ENCODE measurements around the gene RSRC1. TPM values are rescaled to one million over a fixed set of nuclear protein-coding genes. Genes with fewer than 3 reads are reported as not detected.

RSRC1 gene
- total RNA-seq, 2 donors from 2014 or later = 28.5 to 32.0 TPM

- no peaks in the 10 kb centered on the region for H3K27me3 ChIP-seq
These were observed 75.8 kb downstream of the RSRC1 start for GRCh38 chr3:158185711-158186110.

GRCh38 chr3:158200955-158201354, 91.1 kb downstream of the RSRC1 start:
- no peak for TF ChIP-seq CTCF (IDR thresholded peaks at IDR 0.05)
- no peaks in the 10 kb centered on the region for H3K27me3 ChIP-seq
- H3K4me3 ChIP-seq = no peak overlapping the region
- H3K4me1 ChIP-seq = no peaks in the 10 kb centered on the region
- no peak for DNase-seq
- H3K9me3 ChIP-seq = no peaks in the 10 kb centered on the region
- H3K9ac ChIP-seq (ENCODE audit: low read depth in 2 of 2, low read length in 2 of 2) = no peak overlapping the region
- H3K36me3 ChIP-seq = no peaks in the 10 kb centered on the region
- intact Hi-C loops (cut with DNase I) = no loop called here
- H3K27ac ChIP-seq = no peak overlapping the region

More at GRCh38 chr3:158185711-158186110, 75.8 kb downstream of the RSRC1 start:
- Histone ChIP-seq H3K27ac (no peak overlapping the region), H3K9ac (ENCODE audit: low read depth in 2 of 2, low read length in 2 of 2) (no peak overlapping the region), H3K36me3 (no peaks in the 10 kb centered on the region), H3K4me3 (no peak overlapping the region), H3K4me1 (no peaks in the 10 kb centered on the region), H3K9me3 (no peaks in the 10 kb centered on the region)
- no peak for TF ChIP-seq CTCF (IDR thresholded peaks at IDR 0.05)
- no peak for DNase-seq
- intact Hi-C loops (cut with DNase I) = no loop called here

- TF ChIP-seq CTCF (IDR thresholded peaks at IDR 0.05) = no peak
- no peak for DNase-seq
- no peaks in the 10 kb centered on the region for H3K36me3 ChIP-seq
- no peaks in the 10 kb centered on the region for H3K4me1 ChIP-seq
- H3K9me3 ChIP-seq = no peaks in the 10 kb centered on the region
- H3K27me3 ChIP-seq = no peaks in the 10 kb centered on the region
- no peak overlapping the region for H3K27ac ChIP-seq
- H3K9ac ChIP-seq (ENCODE audit: low read depth in 2 of 2, low read length in 2 of 2) = no peak overlapping the region
- intact Hi-C loops (cut with DNase I) = no loop called here
- H3K4me3 ChIP-seq = no peak overlapping the region
These were observed 95.4 kb downstream of the RSRC1 start for GRCh38 chr3:158205324-158205723.

- no peak for DNase-seq
- no peaks in the 10 kb centered on the region for H3K27me3 ChIP-seq
- no peak overlapping the region for H3K4me3 ChIP-seq
- no peak overlapping the region for H3K9ac ChIP-seq (ENCODE audit: low read depth in 2 of 2, low read length in 2 of 2)
- H3K9me3 ChIP-seq = no peaks in the 10 kb centered on the region
- no peaks in the 10 kb centered on the region for H3K36me3 ChIP-seq
- TF ChIP-seq CTCF (IDR thresholded peaks at IDR 0.05) = no peak
- H3K4me1 ChIP-seq = no peaks in the 10 kb centered on the region
- H3K27ac ChIP-seq = no peak overlapping the region
- intact Hi-C loops (cut with DNase I) = no loop called here
These were observed 96.1 kb downstream of the RSRC1 start for GRCh38 chr3:158205994-158206393.

GRCh38 chr3:158210067-158210466, 100.2 kb downstream of the RSRC1 start:
- no peak overlapping the region for H3K27ac ChIP-seq
- intact Hi-C loops (cut with DNase I) = no loop called here
- no peak for DNase-seq
- H3K9me3 ChIP-seq = no peaks in the 10 kb centered on the region
- no peaks in the 10 kb centered on the region for H3K27me3 ChIP-seq
- no peaks in the 10 kb centered on the region for H3K36me3 ChIP-seq
- no peak overlapping the region for H3K9ac ChIP-seq (ENCODE audit: low read depth in 2 of 2, low read length in 2 of 2)
- no peak overlapping the region for H3K4me3 ChIP-seq
- no peaks in the 10 kb centered on the region for H3K4me1 ChIP-seq
- no peak for TF ChIP-seq CTCF (IDR thresholded peaks at IDR 0.05)

- Histone ChIP-seq H3K27ac (no peak overlapping the region), H3K27me3 (no peaks in the 10 kb centered on the region), H3K36me3 (no peaks in the 10 kb centered on the region), H3K9me3 (no peaks in the 10 kb centered on the region), H3K4me3 (no peak overlapping the region), H3K9ac (ENCODE audit: low read depth in 2 of 2, low read length in 2 of 2) (no peak overlapping the region), H3K4me1 (no peaks in the 10 kb centered on the region)
- TF ChIP-seq CTCF (IDR thresholded peaks at IDR 0.05) = no peak
- intact Hi-C loops (cut with DNase I) = no loop called here
- no peak for DNase-seq
These were observed 103.6 kb downstream of the RSRC1 start for GRCh38 chr3:158213461-158213860.
